SK-N-SH (cell line): ENCODE results near the gene EVC2. TPM values are rescaled to one million over a fixed set of nuclear protein-coding genes. Genes with fewer than 3 reads are reported as not detected.

Experiments
- CTCF ChIA-PET: fragments of 300-600, 350-600 bp; formaldehyde crosslinking; extraction: SDS; loops from one replicate; lab custom pipeline; 2021; lab: Yijun Ruan, JAX
- POLR2A ChIA-PET: fragments of 350-600 bp; sonication (Branson Sonifier 250); formaldehyde crosslinking; extraction: SDS; loops from one replicate; lab custom pipeline; 2020; ENCODE audit warnings: antibody characterized with exemption, inconsistent platforms; lab: Yijun Ruan, JAX
- DNase-seq: peaks from one replicate; pipeline ENCODE4 v3.0.0; 2012
- H2AFZ ChIP-seq: fragments of 200-600 bp; sonication (generic); 2 replicates; pipeline ENCODE4 v1.8.1; 2016; ENCODE audit warnings: antibody characterized with exemption, mild to moderate bottlenecking, low read depth
- H3F3A ChIP-seq: fragments of 200-600 bp; sonication (generic); replicated peaks from 2 replicates; pipeline ENCODE3; 2016; ENCODE audit warnings: antibody characterized with exemption, mild to moderate bottlenecking; ENCODE audit not compliant: insufficient read depth
- H3K27ac ChIP-seq, 2 experiments: fragments of 200-500 bp in 1 of 2; fragments of 200-600 bp in 1 of 2; sonication (Bioruptor generic) in 1 of 2; sonication (generic), shearing (Covaris generic) in 1 of 2; 2 replicates each; pipeline versions ENCODE4 v1.5.1 to v1.6.1; 2014 to 2016; ENCODE audit warnings: low read depth in 2 of 2, inconsistent platforms in 1 of 2, low read length in 1 of 2, mild to moderate bottlenecking in 1 of 2, mixed read lengths in 1 of 2
- H3K27me3 ChIP-seq: fragments of 200-600 bp; sonication (generic), shearing (Covaris generic); 2 replicates; pipeline ENCODE4 v1.6.1; 2016; ENCODE audit warnings: mixed run types; ENCODE audit not compliant: insufficient read depth
- H3K36me3 ChIP-seq, 2 experiments: fragments of 200-500 bp in 1 of 2; fragments of 200-600 bp in 1 of 2; sonication (Bioruptor generic) in 1 of 2; sonication (generic) in 1 of 2; replicated peaks in 1 of 2; 2 replicates each; pipeline versions ENCODE3 to v1.5.1; 2014 to 2016; ENCODE audit warnings: low read length in 1 of 2, mild to moderate bottlenecking in 1 of 2; ENCODE audit not compliant: insufficient read depth in 2 of 2, control insufficient read depth in 1 of 2
- H3K4me1 ChIP-seq, 2 experiments: fragments of 200-500 bp in 1 of 2; fragments of 200-600 bp in 1 of 2; sonication (Bioruptor generic) in 1 of 2; sonication (generic), shearing (Covaris generic) in 1 of 2; 2 replicates each; pipeline versions ENCODE4 v1.5.1 to v1.6.1; 2014 to 2016; ENCODE audit warnings: low read depth in 1 of 2, low read length in 1 of 2, mixed run types in 1 of 2; ENCODE audit not compliant: insufficient read depth in 2 of 2, control insufficient read depth in 1 of 2
- H3K4me2 ChIP-seq: fragments of 200-600 bp; sonication (generic), shearing (Covaris generic); 2 replicates; pipeline ENCODE4 v1.6.1; 2017; ENCODE audit warnings: mixed run types
- H3K4me3 ChIP-seq, 2 experiments: fragments of 200-500 bp in 1 of 2; fragments of 200-600 bp in 1 of 2; sonication (Bioruptor generic) in 1 of 2; sonication (generic), shearing (Covaris generic) in 1 of 2; 2 replicates each; pipeline versions ENCODE4 v1.5.1 to v1.8.1; 2014 to 2016; ENCODE audit warnings: low read depth in 2 of 2, inconsistent platforms in 1 of 2, low read length in 1 of 2, mild to moderate bottlenecking in 1 of 2, mixed read lengths in 1 of 2, moderate library complexity in 1 of 2
- H3K79me2 ChIP-seq: fragments of 200-600 bp; sonication (generic); 2 replicates; pipeline ENCODE4 v1.8.1; 2017; ENCODE audit warnings: mild to moderate bottlenecking; ENCODE audit not compliant: insufficient read depth
- H3K9ac ChIP-seq: fragments of 200-600 bp; sonication (generic); 2 replicates; pipeline ENCODE4 v1.6.1; 2017; ENCODE audit warnings: mixed run types
- H3K9me2 ChIP-seq: fragments of 200-600 bp; sonication (generic); 2 replicates; pipeline ENCODE4 v1.6.1; 2017; ENCODE audit warnings: mixed run types
- H3K9me3 ChIP-seq: fragments of 200-600 bp; sonication (generic); 2 replicates; pipeline ENCODE4 v1.6.1; 2017; ENCODE audit warnings: mixed run types, mild to moderate bottlenecking, moderate library complexity
- H4K20me1 ChIP-seq: fragments of 200-600 bp; sonication (generic); 2 replicates; pipeline ENCODE4 v1.6.1; 2017; ENCODE audit warnings: mild to moderate bottlenecking, mixed run types; ENCODE audit not compliant: insufficient read depth
- CHD2 ChIP-seq: fragments of 150-350 bp; IDR thresholded peaks from 2 replicates; pipeline ENCODE4 v1.6.1; 2018; ENCODE audit warnings: low read length; ENCODE audit not compliant: partially characterized antibody
- EP300 ChIP-seq, 2 experiments: IDR thresholded peaks; 2 replicates each; pipeline versions ENCODE4 v1.4.0 to v1.6.1; 2012; ENCODE audit warnings: borderline replicate concordance in 1 of 2, low read depth in 1 of 2, low read length in 1 of 2
- FOXJ3 ChIP-seq: sonication (generic); formaldehyde crosslinking; IDR thresholded peaks from 2 replicates; pipeline ENCODE4 v1.5.1; 2020; ENCODE audit warnings: mild to moderate bottlenecking, missing genetic modification reagents
- IRF3 ChIP-seq: fragments of 150-350 bp; IDR thresholded peaks from 2 replicates; pipeline ENCODE4 v1.6.1; 2016; ENCODE audit warnings: mild to moderate bottlenecking, low read depth, low read length
- JUND ChIP-seq: IDR thresholded peaks from 2 replicates; pipeline ENCODE4 v1.4.0; 2012
- MEF2A ChIP-seq: IDR thresholded peaks from 2 replicates; pipeline ENCODE4 v1.4.0; 2012; ENCODE audit warnings: low read depth, borderline replicate concordance
- NFIC ChIP-seq: IDR thresholded peaks from 2 replicates; pipeline ENCODE4 v1.4.0; 2012; ENCODE audit warnings: borderline replicate concordance
- PBX3 ChIP-seq: IDR thresholded peaks from 2 replicates; pipeline ENCODE4; 2012
- RFX5 ChIP-seq: IDR thresholded peaks from 2 replicates; pipeline ENCODE4 v1.6.1; 2012; ENCODE audit warnings: mild to moderate bottlenecking, improper control_type of control experiment, low read length
- SMC3 ChIP-seq: IDR thresholded peaks from 2 replicates; pipeline ENCODE4 v1.6.1; 2012; ENCODE audit warnings: low read depth, low read length, improper control_type of control experiment
- TAF1 ChIP-seq: IDR thresholded peaks from 2 replicates; pipeline ENCODE4 v1.6.1; 2012; ENCODE audit warnings: low read depth, mild to moderate bottlenecking, low read length, moderate library complexity, borderline replicate concordance
- TCF12 ChIP-seq: IDR thresholded peaks from 2 replicates; pipeline ENCODE4 v1.4.0; 2012
- USF1 ChIP-seq: IDR thresholded peaks from 2 replicates; pipeline ENCODE4 v1.4.0; 2012; ENCODE audit warnings: low read depth, borderline replicate concordance
- WGBS: methylation state at CpG from one replicate; pipeline ENCODE4 v1.1.6; 2017; ENCODE audit warnings: low lambda C conversion rate; 5-methylcytosine and 5-hydroxymethylcytosine counted together
- polyA plus RNA-seq, 3 experiments: library from polyadenylated mRNA; depleted of rRNA; stranded (reverse); fragments of >200 nt; gene quantifications; 2 replicates each; pipeline ENCODE4 v1.2.3, GENCODE V29; 2012
- TF ChIP-seq, protein P1 (sequence below): IDR thresholded peaks from 2 replicates; pipeline ENCODE4 v1.6.1; 2012; ENCODE audit warnings: mild to moderate bottlenecking, low read depth, low read length, moderate library complexity

The EVC2 gene
- polyA plus RNA-seq, 1 of the 3 experiments (the other 2 are of a cell fraction) = not detected

- Histone ChIP-seq H3K4me2 (no peak overlapping the region), H3K36me3 (peaks cover 14 to 39% of the 10 kb centered on the region in 2 experiments), H3K9ac (no peak overlapping the region), H3K27me3 (no peaks in the 10 kb centered on the region), H4K20me1 (no peaks in the 10 kb centered on the region), H2AFZ (no peak overlapping the region), H3K4me1 (no peaks in the 10 kb centered on the region), H3K4me3 (no peak overlapping the region), H3F3A (no peaks in the 10 kb centered on the region), H3K9me3 (no peaks in the 10 kb centered on the region), H3K9me2 (no peaks in the 10 kb centered on the region), H3K79me2 (no peaks in the 10 kb centered on the region; the same call in 1 of the 2 replicates), H3K27ac (no peak overlapping the region)
- POLR2A ChIA-PET = no interaction called here
- DNase-seq = no peak
- 91% methylated on average over 29 of the region's 30 CpGs for WGBS
- CTCF ChIA-PET = no interaction called here
- no peak for TF ChIP-seq RFX5
- TF ChIP-seq USF1 = no peak
- TF ChIP-seq JUND = no peak
- TF ChIP-seq, protein P1, sequence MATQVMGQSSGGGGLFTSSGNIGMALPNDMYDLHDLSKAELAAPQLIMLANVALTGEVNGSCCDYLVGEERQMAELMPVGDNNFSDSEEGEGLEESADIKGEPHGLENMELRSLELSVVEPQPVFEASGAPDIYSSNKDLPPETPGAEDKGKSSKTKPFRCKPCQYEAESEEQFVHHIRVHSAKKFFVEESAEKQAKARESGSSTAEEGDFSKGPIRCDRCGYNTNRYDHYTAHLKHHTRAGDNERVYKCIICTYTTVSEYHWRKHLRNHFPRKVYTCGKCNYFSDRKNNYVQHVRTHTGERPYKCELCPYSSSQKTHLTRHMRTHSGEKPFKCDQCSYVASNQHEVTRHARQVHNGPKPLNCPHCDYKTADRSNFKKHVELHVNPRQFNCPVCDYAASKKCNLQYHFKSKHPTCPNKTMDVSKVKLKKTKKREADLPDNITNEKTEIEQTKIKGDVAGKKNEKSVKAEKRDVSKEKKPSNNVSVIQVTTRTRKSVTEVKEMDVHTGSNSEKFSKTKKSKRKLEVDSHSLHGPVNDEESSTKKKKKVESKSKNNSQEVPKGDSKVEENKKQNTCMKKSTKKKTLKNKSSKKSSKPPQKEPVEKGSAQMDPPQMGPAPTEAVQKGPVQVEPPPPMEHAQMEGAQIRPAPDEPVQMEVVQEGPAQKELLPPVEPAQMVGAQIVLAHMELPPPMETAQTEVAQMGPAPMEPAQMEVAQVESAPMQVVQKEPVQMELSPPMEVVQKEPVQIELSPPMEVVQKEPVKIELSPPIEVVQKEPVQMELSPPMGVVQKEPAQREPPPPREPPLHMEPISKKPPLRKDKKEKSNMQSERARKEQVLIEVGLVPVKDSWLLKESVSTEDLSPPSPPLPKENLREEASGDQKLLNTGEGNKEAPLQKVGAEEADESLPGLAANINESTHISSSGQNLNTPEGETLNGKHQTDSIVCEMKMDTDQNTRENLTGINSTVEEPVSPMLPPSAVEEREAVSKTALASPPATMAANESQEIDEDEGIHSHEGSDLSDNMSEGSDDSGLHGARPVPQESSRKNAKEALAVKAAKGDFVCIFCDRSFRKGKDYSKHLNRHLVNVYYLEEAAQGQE = no peak
- TF ChIP-seq NFIC = no peak
- TF ChIP-seq CHD2 = no peak
- TF ChIP-seq FOXJ3 (CRISPR knock-in tag) = no peak
- no peak for TF ChIP-seq TCF12
- TF ChIP-seq PBX3 = no peak
- no peak for TF ChIP-seq SMC3
- no peak for TF ChIP-seq TAF1
- no peak for TF ChIP-seq EP300 (IDR thresholded peaks at IDR 0.05; ENCODE audit: borderline replicate concordance in 1 of 2, low read depth in 1 of 2, low read length in 1 of 2)
- no peak for TF ChIP-seq MEF2A
- no peak for TF ChIP-seq IRF3
Observed at GRCh38 chr4:5730993-5731990, 22.9 kb upstream of the EVC2 start.
